Calu3 (cell line): ENCODE results near the gene CHRD. TPM values are rescaled to one million over a fixed set of nuclear protein-coding genes. Genes with fewer than 3 reads are reported as not detected.

Source experiments
- BruUV-seq: library from RNA; stranded (reverse); fragments of 400-500 nt; replicated peaks from 2 replicates; lab custom pipeline; 2021; lab: Mats Ljungman, UMichigan
- CTCF ChIA-PET: fragments of 300-600 bp; sonication (Branson Sonifier 250); formaldehyde crosslinking; loops from one replicate; lab custom pipeline; 2022; ENCODE audit warnings: antibody characterized with exemption; lab: Charles Lee
- DNase-seq: peaks from one replicate; pipeline ENCODE4 v3.0.0; 2022
- H3K27ac Mint-ChIP-seq: one replicate; pipeline ENCODE4 v1.8.0; 2022; ENCODE audit warnings: mixed read lengths; ENCODE audit not compliant: unreplicated experiment
- H3K27me3 Mint-ChIP-seq: one replicate; pipeline ENCODE4 v1.8.0; 2022; ENCODE audit warnings: mixed read lengths; ENCODE audit not compliant: unreplicated experiment
- H3K36me3 Mint-ChIP-seq: one replicate; pipeline ENCODE4 v1.8.0; 2022; ENCODE audit warnings: mild to moderate bottlenecking, moderate library complexity, mixed read lengths; ENCODE audit not compliant: insufficient read depth, unreplicated experiment
- H3K4me1 Mint-ChIP-seq: one replicate; pipeline ENCODE4 v1.8.0; 2022; ENCODE audit warnings: mild to moderate bottlenecking, low read depth, mixed read lengths; ENCODE audit not compliant: unreplicated experiment
- H3K4me3 Mint-ChIP-seq: one replicate; pipeline ENCODE4 v1.8.0; 2022; ENCODE audit warnings: mild to moderate bottlenecking, low read depth, moderate library complexity, mixed read lengths; ENCODE audit not compliant: unreplicated experiment
- H3K9me3 Mint-ChIP-seq: one replicate; pipeline ENCODE4 v1.8.0; 2022; ENCODE audit warnings: low read depth, mixed read lengths; ENCODE audit not compliant: unreplicated experiment
- intact Hi-C: fragments of 100-400 bp; cut with micrococcal nuclease; formaldehyde crosslinking; loops from one replicate; pipeline ENCODE4 v1.10.0; 2022; ENCODE audit not compliant: unreplicated experiment
- total RNA-seq: library from RNA; stranded (reverse); gene quantifications from 2 replicates; pipeline ENCODE4 v1.2.3, GENCODE V29; 2022
- TF ChIP-seq, protein P1 (sequence below): fragments of 200-600 bp; IDR thresholded peaks from one replicate; pipeline ENCODE4 v1.8.0; 2022; ENCODE audit warnings: antibody characterized with exemption; ENCODE audit not compliant: unreplicated experiment

The CHRD gene
- total RNA-seq, 1 experiment from 2014 or later = not detected

DNA sequence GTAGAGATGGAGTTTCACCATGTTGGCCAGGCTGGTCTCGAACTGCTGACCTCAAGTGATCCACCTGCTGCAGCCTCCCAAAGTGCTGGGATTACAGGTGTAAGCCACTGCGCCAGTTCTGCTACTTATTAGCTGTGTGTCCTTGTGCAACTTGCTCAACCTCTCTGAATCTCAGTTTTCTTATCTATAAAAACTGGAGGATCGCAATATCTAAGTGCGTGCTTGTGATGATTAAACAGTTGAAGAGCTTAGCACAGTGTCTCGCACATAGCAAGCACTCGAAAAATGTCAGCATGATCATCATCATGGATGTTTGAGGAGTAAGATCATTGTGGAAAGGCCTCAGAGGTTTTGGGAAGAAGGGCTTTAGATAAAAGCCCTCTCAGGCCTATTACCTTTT lies 29.2 kb upstream of the CHRD start:
- Mint-ChIP-seq H3K36me3 (peaks cover 19% of the 10 kb centered on the region), H3K27ac (no peak overlapping the region), H3K4me1 (peaks cover 19% of the 10 kb centered on the region), H3K9me3 (no peaks in the 10 kb centered on the region), H3K27me3 (no peaks in the 10 kb centered on the region), H3K4me3 (no peak overlapping the region)
- DNase-seq = no peak
- BruUV-seq = no TSS peak
- CTCF ChIA-PET = interaction anchor here (1.2 to 1.4 kb wide), 2 partner anchors 9 to 12 kb away, joined by 4 read pairs; no protein-coding TSS in a partner anchor
- TF ChIP-seq, protein P1, sequence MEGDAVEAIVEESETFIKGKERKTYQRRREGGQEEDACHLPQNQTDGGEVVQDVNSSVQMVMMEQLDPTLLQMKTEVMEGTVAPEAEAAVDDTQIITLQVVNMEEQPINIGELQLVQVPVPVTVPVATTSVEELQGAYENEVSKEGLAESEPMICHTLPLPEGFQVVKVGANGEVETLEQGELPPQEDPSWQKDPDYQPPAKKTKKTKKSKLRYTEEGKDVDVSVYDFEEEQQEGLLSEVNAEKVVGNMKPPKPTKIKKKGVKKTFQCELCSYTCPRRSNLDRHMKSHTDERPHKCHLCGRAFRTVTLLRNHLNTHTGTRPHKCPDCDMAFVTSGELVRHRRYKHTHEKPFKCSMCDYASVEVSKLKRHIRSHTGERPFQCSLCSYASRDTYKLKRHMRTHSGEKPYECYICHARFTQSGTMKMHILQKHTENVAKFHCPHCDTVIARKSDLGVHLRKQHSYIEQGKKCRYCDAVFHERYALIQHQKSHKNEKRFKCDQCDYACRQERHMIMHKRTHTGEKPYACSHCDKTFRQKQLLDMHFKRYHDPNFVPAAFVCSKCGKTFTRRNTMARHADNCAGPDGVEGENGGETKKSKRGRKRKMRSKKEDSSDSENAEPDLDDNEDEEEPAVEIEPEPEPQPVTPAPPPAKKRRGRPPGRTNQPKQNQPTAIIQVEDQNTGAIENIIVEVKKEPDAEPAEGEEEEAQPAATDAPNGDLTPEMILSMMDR = no peak
- intact Hi-C loops = no loop called here

DNA sequence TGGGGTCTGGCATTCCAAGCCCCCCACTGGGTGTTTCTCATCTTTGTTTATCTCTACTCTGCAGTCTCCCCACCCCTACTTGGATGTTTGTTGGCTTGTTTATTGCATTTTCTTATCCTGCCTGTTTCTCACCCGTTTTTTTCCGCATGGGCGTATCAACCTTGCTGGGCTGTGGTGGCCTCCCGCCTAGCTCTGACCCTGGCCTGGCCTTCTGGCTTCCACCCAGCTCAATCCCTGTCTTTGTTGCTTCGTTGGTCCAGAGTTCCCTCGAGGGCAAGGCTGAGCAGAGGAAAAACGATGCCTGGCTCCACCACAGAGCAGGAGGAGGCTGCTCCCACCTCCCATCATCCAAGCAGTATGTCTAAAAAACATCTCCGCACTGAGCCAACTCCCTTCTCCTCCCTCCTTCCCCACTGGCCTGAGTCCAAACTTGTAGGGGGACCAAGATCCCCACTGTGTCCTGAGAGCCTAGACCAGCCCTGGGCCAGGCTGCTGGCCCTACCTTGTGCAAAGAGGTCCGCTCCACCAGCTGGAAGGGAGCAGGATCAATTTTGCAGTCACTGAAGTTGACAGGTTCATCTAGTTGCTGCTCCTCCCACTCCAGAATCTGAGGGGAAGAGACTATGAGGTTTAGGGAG lies 28.2 kb upstream of the CHRD start:
- CTCF ChIA-PET = interaction anchor here (1.2 to 1.4 kb wide), 2 partner anchors 8 to 11 kb away, joined by 4 read pairs; no protein-coding TSS in a partner anchor
- H3K27ac Mint-ChIP-seq = no peak overlapping the region
- intact Hi-C loops = no loop called here
- DNase-seq = no peak
- H3K4me3 Mint-ChIP-seq = no peak overlapping the region
- peaks cover 10% of the 10 kb centered on the region for H3K36me3 Mint-ChIP-seq
- peaks cover 15% of the 10 kb centered on the region for H3K4me1 Mint-ChIP-seq
- no peaks in the 10 kb centered on the region for H3K27me3 Mint-ChIP-seq
- TF ChIP-seq, protein P1 = no peak
- no peaks in the 10 kb centered on the region for H3K9me3 Mint-ChIP-seq
- BruUV-seq = no TSS peak

DNA sequence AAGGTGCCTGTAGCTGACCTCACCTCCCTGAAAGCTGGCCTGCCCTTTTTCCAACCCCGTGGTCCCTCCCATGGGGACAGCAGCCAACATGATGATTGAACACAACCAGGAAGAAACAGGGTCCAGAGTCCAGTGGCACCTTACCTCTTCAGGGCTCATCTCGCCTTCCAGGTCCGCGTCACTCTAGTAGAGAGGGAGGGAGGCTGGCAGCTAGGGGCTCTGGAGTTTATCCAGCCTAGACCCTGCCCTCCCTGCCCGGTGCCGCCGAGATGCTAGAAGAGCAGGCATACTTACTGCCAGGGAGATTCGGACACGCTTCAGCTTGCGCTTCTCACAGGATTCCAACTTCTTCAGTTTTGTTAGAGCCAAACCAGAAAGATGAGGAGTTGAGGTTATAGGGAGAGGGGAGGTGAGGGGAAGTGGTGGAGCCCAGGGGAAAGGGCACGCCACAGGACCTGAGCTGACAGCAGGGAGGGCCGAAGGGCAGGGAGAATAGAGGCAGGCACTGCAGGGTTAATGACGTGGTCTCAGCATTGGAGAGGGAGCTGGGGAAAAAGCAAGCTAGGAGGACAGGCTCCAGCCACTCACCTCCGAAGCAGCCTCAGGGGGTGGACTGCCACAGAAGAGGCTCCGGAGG lies 27.6 kb upstream of the CHRD start:
- intact Hi-C loops = no loop called here
- no peak overlapping the region for H3K27ac Mint-ChIP-seq
- peak; percentile 42 for DNase-seq

DNA sequence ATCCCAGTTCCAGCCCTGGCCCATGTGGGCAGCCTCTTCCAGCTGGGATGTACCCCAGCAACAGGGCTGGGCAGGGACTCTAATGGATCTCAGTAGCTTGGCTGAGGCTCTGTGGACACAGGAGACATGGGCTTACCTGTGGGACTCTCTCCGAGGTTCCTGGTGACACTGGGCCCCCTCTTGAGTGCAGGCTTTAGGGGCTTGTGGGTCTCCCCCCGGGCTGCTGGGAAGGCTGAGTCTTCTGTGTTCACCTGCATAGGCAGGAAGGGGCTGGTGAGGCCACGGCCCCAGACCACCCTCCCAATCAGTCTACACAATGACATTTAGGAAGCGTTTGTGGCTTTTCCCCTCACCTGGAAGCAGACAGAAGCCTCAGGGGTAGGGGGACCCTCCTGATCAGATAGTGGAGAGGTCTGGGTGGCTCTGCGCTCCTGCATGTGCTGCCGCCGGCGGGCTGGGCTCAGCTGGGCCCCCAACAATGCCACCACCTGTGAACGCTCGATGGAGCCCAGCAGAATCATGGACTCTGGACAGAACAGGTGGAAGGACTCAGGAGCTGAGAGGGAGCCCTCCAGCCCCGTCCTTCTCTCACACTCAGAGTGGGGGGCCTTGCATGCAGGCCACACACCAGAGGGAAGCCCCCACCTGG lies 26.8 kb upstream of the CHRD start:
- no peaks in the 10 kb centered on the region for H3K27me3 Mint-ChIP-seq
- H3K36me3 Mint-ChIP-seq = peaks cover 10% of the 10 kb centered on the region
- DNase-seq = no peak
- H3K4me3 Mint-ChIP-seq = no peak overlapping the region
- CTCF ChIA-PET = interaction anchor here (0.9 to 1.1 kb wide), 3 partner anchors 9 to 65 kb away, joined by 3 to 11 read pairs (median 4); no protein-coding TSS in a partner anchor
- intact Hi-C loops = no loop called here
- peaks cover 15% of the 10 kb centered on the region for H3K4me1 Mint-ChIP-seq
- TF ChIP-seq, protein P1 = no peak
- no peaks in the 10 kb centered on the region for H3K9me3 Mint-ChIP-seq
- H3K27ac Mint-ChIP-seq = no peak overlapping the region
- no TSS peak for BruUV-seq

More for the DNA sequence above, 27.6 kb upstream of the CHRD start:
- BruUV-seq = no TSS peak
- Mint-ChIP-seq H3K4me1 (peaks cover 15% of the 10 kb centered on the region), H3K36me3 (peaks cover 10% of the 10 kb centered on the region), H3K4me3 (no peak overlapping the region), H3K9me3 (no peaks in the 10 kb centered on the region), H3K27me3 (no peaks in the 10 kb centered on the region)
- TF ChIP-seq, protein P1 = no peak
- CTCF ChIA-PET = interaction anchor here (1.0 kb wide), 1 partner anchor 65 kb away, joined by 3 read pairs; no protein-coding TSS in a partner anchor
